ENCODE results near the gene DRC3.

DRC3 gene

GRCh38 chr17:18006495-18007239 is 34.0 kb downstream of the DRC3 start:
- no peak for DNase-seq (ENCODE audit: low read depth)
- no peak overlapping the region for H3K4me3 ChIP-seq (ENCODE audit: low read depth, low read length)
- TF ChIP-seq, protein P1, sequence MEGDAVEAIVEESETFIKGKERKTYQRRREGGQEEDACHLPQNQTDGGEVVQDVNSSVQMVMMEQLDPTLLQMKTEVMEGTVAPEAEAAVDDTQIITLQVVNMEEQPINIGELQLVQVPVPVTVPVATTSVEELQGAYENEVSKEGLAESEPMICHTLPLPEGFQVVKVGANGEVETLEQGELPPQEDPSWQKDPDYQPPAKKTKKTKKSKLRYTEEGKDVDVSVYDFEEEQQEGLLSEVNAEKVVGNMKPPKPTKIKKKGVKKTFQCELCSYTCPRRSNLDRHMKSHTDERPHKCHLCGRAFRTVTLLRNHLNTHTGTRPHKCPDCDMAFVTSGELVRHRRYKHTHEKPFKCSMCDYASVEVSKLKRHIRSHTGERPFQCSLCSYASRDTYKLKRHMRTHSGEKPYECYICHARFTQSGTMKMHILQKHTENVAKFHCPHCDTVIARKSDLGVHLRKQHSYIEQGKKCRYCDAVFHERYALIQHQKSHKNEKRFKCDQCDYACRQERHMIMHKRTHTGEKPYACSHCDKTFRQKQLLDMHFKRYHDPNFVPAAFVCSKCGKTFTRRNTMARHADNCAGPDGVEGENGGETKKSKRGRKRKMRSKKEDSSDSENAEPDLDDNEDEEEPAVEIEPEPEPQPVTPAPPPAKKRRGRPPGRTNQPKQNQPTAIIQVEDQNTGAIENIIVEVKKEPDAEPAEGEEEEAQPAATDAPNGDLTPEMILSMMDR (IDR thresholded peaks at IDR 0.05; ENCODE audit: control insufficient read depth, extremely low read depth, insufficient read depth) = no peak

DNA sequence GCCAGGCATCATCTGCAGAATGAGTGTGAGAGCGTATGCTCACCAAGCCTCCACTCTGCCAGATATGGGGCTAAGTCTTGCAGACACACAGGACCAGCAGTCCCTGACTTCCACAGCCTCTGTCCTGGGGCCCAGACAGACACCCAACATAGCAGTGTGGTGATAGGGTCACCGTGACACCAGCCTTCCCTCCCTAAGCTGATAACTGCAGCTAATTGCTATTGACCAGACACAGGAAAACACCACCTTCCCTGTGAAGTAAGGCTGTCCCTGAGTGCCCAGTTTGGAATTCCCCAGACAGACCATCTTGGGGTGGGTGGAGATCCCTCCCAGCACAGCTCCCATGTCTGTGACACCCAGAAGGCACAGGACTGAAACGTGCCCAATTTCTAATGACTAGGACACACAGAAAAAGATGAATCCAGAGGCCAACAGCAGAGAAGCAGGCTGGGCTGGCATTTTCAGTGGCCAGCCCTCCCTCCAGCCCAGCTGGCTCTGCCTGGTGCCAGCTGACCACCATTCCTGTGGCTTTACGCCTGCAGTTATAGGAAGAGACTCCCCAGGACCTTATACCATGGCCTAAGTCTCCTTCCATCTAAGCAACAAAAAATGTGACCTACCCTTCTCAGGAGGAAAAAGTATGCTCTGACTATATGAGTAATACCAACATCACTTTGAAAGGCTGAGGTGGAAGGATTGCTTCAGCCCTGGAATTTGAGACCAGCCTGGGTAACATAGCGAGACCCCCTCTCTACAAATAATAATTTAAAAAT is 36.0 kb downstream of the DRC3 start:
- no peak overlapping the region for H3K4me3 ChIP-seq (ENCODE audit: low read depth, low read length)
- TF ChIP-seq, protein P1 (IDR thresholded peaks at IDR 0.05; ENCODE audit: control insufficient read depth, extremely low read depth, insufficient read depth) = no peak
- DNase-seq (ENCODE audit: low read depth) = no peak

- TF ChIP-seq, protein P1 (IDR thresholded peaks at IDR 0.05; ENCODE audit: control insufficient read depth, extremely low read depth, insufficient read depth) = no peak
- no peak for DNase-seq (ENCODE audit: low read depth)
- no peak overlapping the region for H3K4me3 ChIP-seq (ENCODE audit: low read depth, low read length)
Observed at GRCh38 chr17:18009609-18010420, 37.2 kb downstream of the DRC3 start.

GRCh38 chr17:18011286-18011685 is 38.6 kb downstream of the DRC3 start:
- H3K4me3 ChIP-seq (ENCODE audit: low read depth, low read length) = no peak overlapping the region

DNA sequence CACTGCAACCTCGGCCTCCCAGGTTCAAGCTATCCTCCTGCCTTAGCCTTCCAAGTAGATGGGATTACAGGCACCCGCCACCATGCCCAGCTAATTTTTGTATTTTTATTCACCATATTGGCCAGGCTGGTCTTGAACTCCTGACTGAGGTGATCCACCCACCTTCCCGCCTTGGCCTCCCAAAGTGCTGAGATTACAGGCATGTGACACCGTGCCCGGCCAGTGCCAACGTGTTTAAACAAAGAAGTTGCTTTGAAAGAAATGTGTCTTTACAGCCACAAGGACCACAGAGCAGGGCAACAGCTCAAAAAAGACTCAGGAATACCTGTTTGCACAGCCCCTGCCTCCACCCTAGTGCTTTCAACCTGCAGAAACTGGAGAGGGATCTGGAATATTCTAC is 41.3 kb downstream of the DRC3 start:
- no peak overlapping the region for H3K4me3 ChIP-seq (ENCODE audit: low read depth, low read length)
- TF ChIP-seq, protein P1 (IDR thresholded peaks at IDR 0.05; ENCODE audit: control insufficient read depth, extremely low read depth, insufficient read depth) = no peak
- no peak for DNase-seq (ENCODE audit: low read depth)

More at GRCh38 chr17:18011286-18011685, 38.6 kb downstream of the DRC3 start:
- TF ChIP-seq, protein P1 (IDR thresholded peaks at IDR 0.05; ENCODE audit: control insufficient read depth, extremely low read depth, insufficient read depth) = no peak
- DNase-seq (ENCODE audit: low read depth) = no peak

DNA sequence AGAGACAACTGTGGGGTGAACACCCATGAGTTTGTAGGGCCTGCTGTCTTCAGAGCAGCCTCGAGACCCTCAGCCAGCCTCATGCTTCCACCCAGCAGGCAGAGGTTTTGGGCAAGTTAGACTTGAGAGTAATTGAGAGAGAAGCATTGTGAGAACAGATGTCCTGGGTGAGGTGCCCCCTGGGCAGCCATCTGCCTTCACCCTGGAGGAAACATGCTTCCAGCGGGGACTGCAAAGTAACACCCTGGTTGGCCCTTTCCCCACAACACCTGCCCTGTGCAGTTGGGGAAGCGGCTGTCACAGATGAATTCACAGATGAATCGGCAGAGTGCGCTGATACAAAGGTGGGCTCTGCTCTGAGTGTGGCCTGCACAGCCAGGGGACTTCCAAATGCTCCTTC is 42.9 kb downstream of the DRC3 start:
- no peak overlapping the region for H3K4me3 ChIP-seq (ENCODE audit: low read depth, low read length)
- DNase-seq (ENCODE audit: low read depth) = no peak
- TF ChIP-seq, protein P1 (IDR thresholded peaks at IDR 0.05; ENCODE audit: control insufficient read depth, extremely low read depth, insufficient read depth) = no peak
